ENCODE data around the gene LRFN2.

DNA sequence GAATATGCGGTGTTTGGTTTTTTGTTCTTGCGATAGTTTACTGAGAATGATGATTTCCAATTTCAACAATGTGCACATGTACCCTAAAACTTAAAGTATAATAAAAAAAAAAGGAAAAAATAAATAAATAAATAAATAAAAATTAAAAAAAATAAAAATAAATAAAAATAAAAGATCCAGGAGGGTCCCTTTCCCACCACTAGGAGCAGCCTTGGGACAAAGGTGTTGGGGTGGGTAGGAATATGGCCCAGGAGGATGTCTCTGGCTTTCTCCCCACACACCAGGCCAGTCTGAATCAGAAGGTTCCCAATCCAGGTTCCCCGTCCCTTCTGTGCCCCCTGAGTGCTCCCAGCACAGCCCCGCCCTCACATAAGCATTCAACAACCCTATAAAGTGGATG is 9.5 kb downstream of the LRFN2 start:
- no peak for TF ChIP-seq FOXK2 (IDR thresholded peaks at IDR 0.05)
- TF ChIP-seq SP1 (IDR thresholded peaks at IDR 0.05), result no peak
- TF ChIP-seq BHLHE40 (IDR thresholded peaks at IDR 0.05; ENCODE audit: borderline replicate concordance), result no peak
- TF ChIP-seq FOXM1 (IDR thresholded peaks at IDR 0.05; ENCODE audit: borderline replicate concordance), result no peak
- no peak for TF ChIP-seq FOXA1 (IDR thresholded peaks at IDR 0.05)
- no peak for TF ChIP-seq ARNT (IDR thresholded peaks at IDR 0.05)
